ENCODE measurements around the gene DPT.

Gene DPT

DNA sequence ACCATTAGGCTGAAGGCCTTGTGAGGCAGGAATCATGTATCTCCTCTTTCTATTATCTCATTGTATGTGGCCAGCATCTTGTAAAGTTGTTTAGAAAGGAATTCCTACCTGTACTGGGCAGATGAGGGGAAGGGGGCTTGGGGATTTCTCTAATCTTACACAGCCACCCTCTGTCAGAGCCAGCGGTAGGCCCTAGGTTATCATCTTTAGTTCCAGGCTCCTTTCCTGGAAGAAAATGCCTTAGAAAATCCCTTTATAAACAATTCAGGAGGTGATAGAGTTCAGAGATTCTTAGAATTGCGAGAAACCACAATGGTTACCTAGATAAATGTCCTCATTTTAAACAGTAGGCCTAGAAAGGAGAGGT, 35.2 kb downstream of the DPT start:
- Mint-ChIP-seq H3K27me3 (peaks cover 3% of the 10 kb centered on the region), H3K4me3 (no peak overlapping the region), H3K4me1 (no peaks in the 10 kb centered on the region), H3K36me3 (no peaks in the 10 kb centered on the region), H3K27ac (no peak overlapping the region), H3K9me3 (no peaks in the 10 kb centered on the region)

DNA sequence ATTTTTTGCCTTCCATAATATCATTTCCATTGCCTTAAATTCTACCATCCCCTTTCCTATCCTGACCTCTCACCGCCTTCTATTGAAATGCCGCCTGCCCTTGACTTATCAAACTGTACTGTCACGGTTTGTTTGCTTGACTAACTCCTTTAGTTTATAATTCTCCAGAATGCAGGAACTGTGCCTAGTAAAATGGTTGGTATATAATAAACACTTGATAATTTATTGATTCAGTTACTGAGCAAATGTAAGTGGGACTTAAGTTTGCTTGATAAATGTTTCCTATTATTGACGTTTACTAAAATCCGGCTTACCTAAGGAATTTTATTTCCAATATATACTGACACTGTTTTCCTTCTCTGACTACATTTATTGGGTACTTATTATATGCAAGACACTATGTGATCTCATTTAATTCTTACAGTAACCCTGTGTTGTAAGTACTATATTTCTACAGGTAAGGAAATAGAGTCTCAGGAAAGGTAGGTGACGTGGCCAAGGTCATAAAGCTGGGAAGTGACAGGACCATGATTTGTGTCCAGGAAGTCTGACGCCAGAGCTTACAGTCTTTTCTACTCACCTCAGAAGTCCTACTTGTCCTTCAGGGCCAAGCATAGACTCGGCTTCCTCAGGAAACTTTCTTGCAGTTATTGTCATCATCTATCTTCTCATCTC, 35.7 kb downstream of the DPT start:
- Mint-ChIP-seq H3K27me3 (peaks cover 4% of the 10 kb centered on the region), H3K36me3 (no peaks in the 10 kb centered on the region), H3K4me3 (no peak overlapping the region), H3K27ac (no peak overlapping the region), H3K9me3 (no peaks in the 10 kb centered on the region), H3K4me1 (no peaks in the 10 kb centered on the region)

DNA sequence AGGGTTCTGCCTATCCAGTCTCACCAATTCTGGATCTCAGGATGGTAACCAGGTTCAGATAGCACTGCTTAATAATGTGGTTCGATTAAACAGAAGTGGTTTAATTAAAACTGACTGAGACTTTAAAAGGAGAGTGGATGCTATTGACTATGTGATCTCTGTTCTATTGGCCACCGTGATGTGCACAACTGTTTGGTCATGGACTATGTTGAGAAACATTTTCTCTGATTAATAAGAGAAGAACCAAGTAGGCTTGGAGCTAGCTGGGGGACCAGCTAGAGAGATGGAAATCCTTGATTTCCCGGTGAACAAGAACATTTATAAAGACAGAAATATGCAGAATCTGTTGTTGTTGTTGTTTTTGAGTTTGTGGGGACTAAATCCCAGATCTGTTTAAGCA, 36.5 kb downstream of the DPT start:
- no peaks in the 10 kb centered on the region for H3K36me3 Mint-ChIP-seq
- no peak overlapping the region for H3K4me3 Mint-ChIP-seq
- H3K27me3 Mint-ChIP-seq = peaks cover 4% of the 10 kb centered on the region
- no peaks in the 10 kb centered on the region for H3K9me3 Mint-ChIP-seq
- H3K4me1 Mint-ChIP-seq = no peaks in the 10 kb centered on the region
- no peak overlapping the region for H3K27ac Mint-ChIP-seq

DNA sequence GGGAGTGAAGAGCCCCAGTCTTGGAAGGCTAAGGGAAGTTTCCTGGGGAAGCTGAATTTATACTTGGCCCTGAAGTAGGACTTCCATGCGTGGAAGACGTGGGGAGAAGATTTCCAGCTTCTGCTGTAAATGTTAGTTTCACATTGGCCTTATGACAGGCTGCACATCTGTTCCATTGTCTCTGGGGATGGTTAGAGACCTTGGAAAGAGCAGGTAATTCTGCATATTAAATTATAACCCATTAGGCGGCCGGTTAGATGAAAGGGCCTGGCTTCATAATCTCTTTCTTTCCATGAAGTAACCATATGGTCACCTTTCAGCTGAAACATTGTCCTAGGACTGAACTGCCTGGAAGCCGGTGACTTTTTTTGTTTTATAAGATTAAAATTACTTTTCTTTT, 37.5 kb downstream of the DPT start:
- Mint-ChIP-seq H3K27me3 (peaks cover 6% of the 10 kb centered on the region), H3K9me3 (no peaks in the 10 kb centered on the region), H3K36me3 (no peaks in the 10 kb centered on the region), H3K27ac (no peak overlapping the region), H3K4me3 (no peak overlapping the region), H3K4me1 (no peaks in the 10 kb centered on the region)

DNA sequence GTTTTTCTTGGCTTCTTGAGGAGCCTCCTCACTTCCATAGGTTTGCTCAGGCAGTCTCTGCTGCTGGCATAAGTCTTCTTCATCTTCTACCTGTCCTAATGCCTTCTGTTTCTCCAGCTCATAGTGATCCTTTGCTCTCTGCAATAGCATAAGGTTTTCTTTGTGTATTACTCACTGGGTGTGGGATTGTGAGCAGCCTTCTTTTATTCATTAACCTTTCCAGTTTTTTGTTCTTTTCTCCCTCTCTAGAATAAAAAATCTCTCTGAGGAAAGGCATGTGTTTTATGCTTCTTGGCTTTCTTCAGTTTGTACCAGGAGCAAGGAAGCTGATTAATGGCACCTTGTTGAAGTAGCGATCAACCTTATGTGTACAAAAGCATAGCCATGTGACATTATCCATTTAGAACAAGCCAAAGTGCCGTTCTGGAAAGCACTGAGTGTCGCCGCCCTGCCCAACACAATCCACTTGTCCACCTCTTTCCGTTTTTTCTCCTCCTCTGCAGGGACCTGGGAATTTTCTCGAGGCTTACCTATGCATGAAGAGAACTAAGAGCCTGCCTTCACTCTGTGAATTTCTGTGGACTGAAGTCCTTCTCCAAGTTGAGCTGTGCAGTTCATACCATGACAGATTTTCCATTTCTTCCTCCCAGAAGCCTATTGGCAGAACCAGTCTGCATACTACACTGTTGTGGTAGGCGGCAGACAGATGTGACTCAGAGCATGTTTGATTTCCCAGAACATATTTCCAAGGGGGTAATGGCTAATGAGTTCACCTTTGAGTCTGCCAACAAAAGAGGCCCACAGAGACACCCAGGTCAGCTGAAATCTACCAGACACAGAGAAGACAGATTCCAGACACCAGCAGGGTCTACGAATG, 39.0 kb downstream of the DPT start:
- Mint-ChIP-seq H3K27me3 (peaks cover 10% of the 10 kb centered on the region), H3K27ac (no peak overlapping the region), H3K36me3 (no peaks in the 10 kb centered on the region), H3K4me1 (no peaks in the 10 kb centered on the region), H3K4me3 (no peak overlapping the region), H3K9me3 (no peaks in the 10 kb centered on the region)

DNA sequence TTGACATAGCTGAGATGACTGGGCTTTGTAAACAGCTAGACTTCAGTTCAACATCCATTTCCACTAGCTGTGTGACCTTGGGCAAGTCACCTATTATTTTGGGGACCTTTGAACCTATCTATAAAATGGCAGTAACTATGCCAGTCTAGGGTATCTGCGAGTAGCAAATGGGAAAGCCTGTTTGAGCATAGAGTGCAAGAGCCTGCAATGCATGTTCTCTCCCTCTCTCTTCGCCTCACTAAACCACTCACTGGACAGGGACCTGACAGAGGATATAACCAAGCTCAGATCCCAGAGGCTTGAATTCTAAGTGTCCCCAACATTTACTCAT, 39.7 kb downstream of the DPT start:
- no peaks in the 10 kb centered on the region for H3K9me3 Mint-ChIP-seq

DNA sequence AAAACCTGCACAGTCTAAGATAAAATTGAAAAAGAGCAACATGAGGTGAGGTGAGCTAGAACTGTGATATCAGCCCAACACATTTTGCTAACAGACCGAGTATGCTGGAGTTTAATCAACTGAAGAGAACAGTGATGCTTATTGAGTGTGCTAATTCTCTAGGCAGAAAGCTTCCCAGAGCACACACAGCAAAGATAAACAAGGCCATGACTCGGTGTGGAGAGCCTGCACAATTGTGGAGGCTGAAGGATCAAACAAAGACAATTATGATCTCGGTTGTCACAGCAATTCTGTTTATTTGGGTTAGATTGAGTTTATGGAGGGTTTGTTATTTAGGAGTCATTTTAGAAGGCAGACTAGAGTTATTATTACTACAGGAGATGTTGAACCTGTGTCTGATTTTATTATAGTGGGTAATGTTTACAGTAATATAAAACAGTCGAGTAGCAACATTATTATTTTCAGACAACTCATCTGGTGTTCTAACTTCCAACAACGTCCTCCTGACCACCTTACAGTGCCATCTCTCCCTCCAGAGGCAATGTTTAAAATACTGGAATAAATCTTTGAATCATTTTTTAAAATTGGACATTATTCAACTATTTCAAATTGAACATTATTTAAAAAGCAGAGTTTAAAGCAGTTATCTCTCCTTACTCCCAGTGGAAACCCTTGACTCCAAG, 40.2 kb downstream of the DPT start:
- no peaks in the 10 kb centered on the region for H3K9me3 Mint-ChIP-seq
- no peaks in the 10 kb centered on the region for H3K36me3 Mint-ChIP-seq
- H3K4me1 Mint-ChIP-seq = no peaks in the 10 kb centered on the region
- no peak overlapping the region for H3K27ac Mint-ChIP-seq
- no peak overlapping the region for H3K4me3 Mint-ChIP-seq
- peaks cover 14% of the 10 kb centered on the region for H3K27me3 Mint-ChIP-seq

More for the DNA sequence above, 39.7 kb downstream of the DPT start:
- peaks cover 13% of the 10 kb centered on the region for H3K27me3 Mint-ChIP-seq
- no peak overlapping the region for H3K27ac Mint-ChIP-seq
- H3K36me3 Mint-ChIP-seq = no peaks in the 10 kb centered on the region
- H3K4me3 Mint-ChIP-seq = no peak overlapping the region
- H3K4me1 Mint-ChIP-seq = no peaks in the 10 kb centered on the region

DNA sequence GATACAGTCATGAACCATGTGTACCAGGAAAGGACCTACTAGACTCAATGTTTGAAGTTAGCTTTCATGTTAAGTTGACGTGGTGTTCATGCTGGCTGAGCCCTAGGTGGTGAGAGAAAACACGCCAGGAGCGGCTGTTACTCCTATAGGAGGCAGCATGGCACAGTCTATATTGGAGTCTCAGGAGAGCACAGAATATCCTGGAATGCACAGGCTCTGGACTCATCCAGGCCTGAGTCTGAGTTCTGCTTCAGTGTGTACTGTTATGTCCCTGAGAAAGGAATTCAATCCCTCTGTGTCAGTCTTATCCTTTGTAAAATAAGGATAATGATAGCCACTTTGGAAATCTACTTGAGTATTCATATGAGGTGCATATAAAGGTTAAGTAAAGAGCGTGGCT, 41.2 kb downstream of the DPT start:
- Mint-ChIP-seq H3K4me1 (no peaks in the 10 kb centered on the region), H3K9me3 (no peaks in the 10 kb centered on the region)

DNA sequence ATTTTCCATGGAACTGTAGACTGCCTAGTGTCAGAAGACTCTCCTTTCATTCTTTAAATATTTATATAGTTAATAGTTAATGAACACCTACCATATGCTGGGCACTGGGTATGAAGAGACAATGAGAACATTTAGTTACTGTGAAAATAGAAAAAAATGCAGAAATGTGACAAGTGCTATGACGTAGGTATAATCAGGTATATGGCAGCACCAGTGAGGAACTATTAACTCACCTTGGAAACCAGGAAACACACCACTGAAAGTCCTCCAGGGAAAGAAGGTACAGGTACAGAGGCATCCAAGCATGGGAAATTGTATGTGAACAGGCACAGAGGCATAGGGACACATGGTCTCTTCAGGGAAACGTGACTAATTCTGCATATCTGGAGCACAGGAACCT, 42.3 kb downstream of the DPT start:
- no peaks in the 10 kb centered on the region for H3K4me1 Mint-ChIP-seq
- H3K36me3 Mint-ChIP-seq = no peaks in the 10 kb centered on the region
- no peak overlapping the region for H3K27ac Mint-ChIP-seq
- H3K4me3 Mint-ChIP-seq = no peak overlapping the region
- H3K27me3 Mint-ChIP-seq = peaks cover 17% of the 10 kb centered on the region
- no peaks in the 10 kb centered on the region for H3K9me3 Mint-ChIP-seq

More for the DNA sequence above, 41.2 kb downstream of the DPT start:
- no peaks in the 10 kb centered on the region for H3K36me3 Mint-ChIP-seq
- H3K4me3 Mint-ChIP-seq = no peak overlapping the region
- no peak overlapping the region for H3K27ac Mint-ChIP-seq
- peaks cover 16% of the 10 kb centered on the region for H3K27me3 Mint-ChIP-seq

DNA sequence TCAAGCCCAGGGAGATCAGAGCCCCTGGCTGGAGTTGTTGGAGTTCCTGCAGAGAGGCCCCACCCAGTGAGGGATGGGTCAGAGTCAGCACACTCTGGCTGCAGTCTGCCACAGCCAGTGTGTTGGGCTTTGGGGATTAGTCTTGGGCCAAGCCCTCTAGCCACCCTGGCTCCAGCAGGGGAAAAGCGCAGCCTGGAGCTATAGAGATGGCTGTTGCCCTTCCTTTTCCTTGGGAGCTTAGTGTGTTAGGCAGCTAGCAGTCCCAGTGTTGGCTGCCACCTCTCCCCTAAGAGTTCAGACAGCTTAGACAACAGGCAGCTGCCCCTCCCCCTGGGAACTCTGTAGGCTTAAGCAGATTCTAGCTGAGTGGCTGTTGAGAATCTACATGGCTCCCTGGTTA, 45.1 kb downstream of the DPT start:
- Mint-ChIP-seq H3K36me3 (no peaks in the 10 kb centered on the region), H3K9me3 (peaks cover 6% of the 10 kb centered on the region), H3K27me3 (peaks cover 15% of the 10 kb centered on the region)

DNA sequence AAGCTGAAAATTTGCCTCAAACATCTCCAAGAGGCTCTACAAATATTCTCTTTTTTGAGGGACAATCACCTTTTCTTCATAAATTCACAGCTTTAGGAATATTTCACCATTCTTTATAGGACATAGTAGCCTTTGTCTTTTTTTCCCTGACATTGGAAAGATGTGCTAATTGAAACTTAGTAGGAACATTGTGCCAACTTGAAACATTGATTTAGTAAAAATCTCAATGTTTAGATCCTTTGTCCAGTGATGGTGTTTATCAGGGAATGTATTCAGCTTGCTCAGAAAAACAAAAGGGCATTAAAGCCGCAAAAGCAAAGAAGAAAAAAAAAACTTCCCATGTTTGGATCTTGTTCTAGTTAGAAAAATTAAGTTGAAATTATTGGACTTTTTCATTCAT, 52.1 kb downstream of the DPT start:
- H3K4me3 Mint-ChIP-seq = no peak overlapping the region
- peaks cover 6% of the 10 kb centered on the region for H3K9me3 Mint-ChIP-seq
- no peaks in the 10 kb centered on the region for H3K36me3 Mint-ChIP-seq
- H3K27me3 Mint-ChIP-seq = peaks cover 1% of the 10 kb centered on the region
- H3K27ac Mint-ChIP-seq = no peak overlapping the region
- H3K4me1 Mint-ChIP-seq = no peaks in the 10 kb centered on the region

More for the DNA sequence above, 45.1 kb downstream of the DPT start:
- no peak overlapping the region for H3K27ac Mint-ChIP-seq
- no peak overlapping the region for H3K4me3 Mint-ChIP-seq
- no peaks in the 10 kb centered on the region for H3K4me1 Mint-ChIP-seq

DNA sequence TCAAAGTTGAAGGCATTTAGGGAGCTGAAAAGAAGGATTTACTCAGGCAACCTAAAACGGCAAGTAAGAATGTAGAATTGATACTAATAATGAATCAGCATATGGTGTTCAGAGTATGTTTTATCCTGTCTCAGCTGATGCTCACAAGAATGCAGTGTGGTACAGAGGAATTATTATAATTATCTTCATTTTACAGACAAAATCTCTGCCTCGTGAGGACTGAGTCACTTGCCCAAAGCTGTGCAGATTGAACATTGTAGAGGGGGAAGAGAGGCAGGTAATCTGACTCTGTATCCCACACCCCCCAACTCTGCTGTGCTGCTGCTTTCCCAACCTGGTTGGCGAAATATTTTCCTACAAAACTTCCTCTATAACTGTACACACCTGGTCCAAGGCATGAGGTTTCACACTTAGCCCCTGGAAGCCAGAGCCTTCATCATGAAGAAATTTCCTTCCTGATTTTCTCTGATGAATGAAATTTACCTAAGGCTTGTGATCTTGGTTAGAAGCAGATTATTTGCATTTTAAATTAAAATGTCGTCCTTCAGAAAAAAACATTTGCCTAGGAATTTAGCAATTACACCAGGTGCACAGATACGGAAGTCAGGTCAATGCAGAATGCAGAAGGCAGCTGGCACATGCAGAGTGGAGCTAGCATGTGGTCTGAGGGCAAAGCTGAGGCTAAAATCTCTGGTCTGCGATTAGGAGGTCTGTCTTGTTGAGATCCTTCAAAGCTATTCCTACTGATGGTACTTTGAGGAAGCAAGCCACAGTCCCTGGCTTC, 52.8 kb downstream of the DPT start:
- Mint-ChIP-seq H3K27me3 (peaks cover 1% of the 10 kb centered on the region), H3K9me3 (peaks cover 7% of the 10 kb centered on the region), H3K4me1 (no peaks in the 10 kb centered on the region), H3K36me3 (no peaks in the 10 kb centered on the region), H3K4me3 (no peak overlapping the region), H3K27ac (no peak overlapping the region)

DNA sequence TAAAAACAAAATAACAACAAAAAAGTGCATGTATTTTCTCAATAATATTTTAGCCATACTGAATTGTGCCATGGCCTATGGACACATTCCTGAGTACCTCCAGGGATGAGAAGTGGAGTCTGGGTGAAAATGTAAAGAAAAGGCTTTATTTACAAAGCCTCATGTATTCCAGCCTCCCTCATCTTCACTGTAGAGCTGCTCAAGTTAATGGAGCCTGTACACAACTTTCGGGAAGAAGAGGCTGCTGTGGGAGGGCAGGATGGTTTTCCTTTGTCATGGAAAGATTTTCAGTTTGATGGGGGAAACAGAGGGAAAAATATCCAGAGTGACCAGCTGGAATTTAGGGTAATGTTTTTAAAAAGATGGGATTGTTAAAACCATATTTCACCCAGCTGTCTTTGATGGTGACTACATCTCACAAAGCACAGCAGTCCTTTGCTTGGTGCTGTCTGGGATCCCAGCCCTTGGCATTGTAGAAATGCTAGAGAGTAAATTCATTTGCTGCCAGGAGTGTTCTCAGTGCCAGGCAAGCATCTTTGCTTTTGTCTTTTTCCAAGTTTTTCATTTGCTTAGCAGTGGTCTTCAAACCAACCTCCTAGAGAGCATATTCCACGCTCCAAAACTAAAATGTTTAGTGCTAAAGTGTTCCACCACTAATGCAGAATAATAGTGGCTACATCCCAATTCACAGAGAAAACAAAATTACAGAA, 54.9 kb downstream of the DPT start:
- H3K27ac Mint-ChIP-seq = no peak overlapping the region
- H3K9me3 Mint-ChIP-seq = peaks cover 7% of the 10 kb centered on the region
- H3K36me3 Mint-ChIP-seq = no peaks in the 10 kb centered on the region
- H3K4me1 Mint-ChIP-seq = no peaks in the 10 kb centered on the region
- H3K27me3 Mint-ChIP-seq = no peaks in the 10 kb centered on the region
- H3K4me3 Mint-ChIP-seq = no peak overlapping the region

DNA sequence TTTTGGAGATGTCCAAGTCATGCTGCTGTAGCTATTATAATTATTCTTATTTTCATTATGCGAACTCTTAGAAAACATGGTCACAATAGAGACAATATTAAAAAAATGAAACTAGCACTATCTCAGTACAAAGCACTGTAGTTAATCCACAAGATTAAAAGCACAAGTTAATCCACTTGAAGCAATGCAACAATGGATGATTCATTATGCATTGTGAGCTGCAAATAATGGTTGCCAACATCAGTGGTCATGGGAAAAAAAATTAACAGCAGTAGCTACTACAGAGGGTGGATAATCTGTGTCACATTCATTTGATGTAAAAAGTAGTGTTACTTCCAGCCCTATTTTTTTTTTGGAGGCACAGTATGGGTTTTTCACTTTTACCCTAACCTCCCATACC, 56.7 kb downstream of the DPT start:
- no peaks in the 10 kb centered on the region for H3K27me3 Mint-ChIP-seq
- H3K4me1 Mint-ChIP-seq = no peaks in the 10 kb centered on the region
- H3K27ac Mint-ChIP-seq = peak overlapping the region; percentile 0
- no peaks in the 10 kb centered on the region for H3K36me3 Mint-ChIP-seq
- H3K9me3 Mint-ChIP-seq = peaks cover 7% of the 10 kb centered on the region
- H3K4me3 Mint-ChIP-seq = no peak overlapping the region

DNA sequence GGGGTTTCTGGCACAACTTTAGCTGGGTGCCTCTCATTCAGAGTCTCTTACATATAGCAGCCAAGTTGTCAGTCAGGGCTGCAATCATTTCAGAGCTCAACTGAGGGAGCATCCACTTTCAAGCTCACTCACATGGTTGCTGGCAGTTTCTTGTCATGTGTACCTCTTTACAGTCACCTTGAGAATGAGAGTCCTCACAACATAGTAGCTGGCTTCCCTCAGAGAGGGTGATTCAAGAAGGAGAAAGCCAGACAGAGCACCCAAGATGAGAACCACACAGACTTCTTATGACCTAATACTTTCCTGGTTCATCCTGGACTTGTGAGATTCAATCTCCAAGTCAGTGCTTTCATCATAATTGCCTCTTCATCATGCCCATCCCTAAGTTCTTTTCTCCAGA, 57.2 kb downstream of the DPT start:
- no peaks in the 10 kb centered on the region for H3K4me1 Mint-ChIP-seq
- H3K27ac Mint-ChIP-seq = peak overlapping the region; percentile 0
- H3K36me3 Mint-ChIP-seq = no peaks in the 10 kb centered on the region
- H3K9me3 Mint-ChIP-seq = peaks cover 7% of the 10 kb centered on the region
- no peak overlapping the region for H3K4me3 Mint-ChIP-seq
- no peaks in the 10 kb centered on the region for H3K27me3 Mint-ChIP-seq

All from activated naive CD4-positive, alpha-beta T cell treated with anti-CD3 and anti-CD28 coated beads, Interleukin-2, amount 50 U/mL, for 24 hours (primary cell).